ENCODE measurements around the gene HLCS.

The HLCS gene

GRCh38 chr21:36915696-36916245 lies 50.7 kb downstream of the HLCS start:
- FAIRE-seq (no peak), DNase-seq (ENCODE audit: low spot score) (no peak)

- FAIRE-seq, result no peak
- no peak for DNase-seq (ENCODE audit: low spot score)
Observed at GRCh38 chr21:36915014-36915695, 51.3 kb downstream of the HLCS start.

- DNase-seq (ENCODE audit: low spot score) (no peak), FAIRE-seq (no peak)
Observed at GRCh38 chr21:36914244-36915013, 52.0 kb downstream of the HLCS start.

GRCh38 chr21:36913247-36914169 lies 53.0 kb downstream of the HLCS start:
- FAIRE-seq, result no peak
- DNase-seq (ENCODE audit: low spot score), result no peak

GRCh38 chr21:36910581-36911307 lies 55.7 kb downstream of the HLCS start:
- DNase-seq (ENCODE audit: low spot score), result no peak
- no peak for FAIRE-seq

GRCh38 chr21:36909901-36910561 lies 56.4 kb downstream of the HLCS start:
- DNase-seq (ENCODE audit: low spot score), result peak; percentile 34
- FAIRE-seq, result no peak

GRCh38 chr21:36909423-36909822 lies 57.0 kb downstream of the HLCS start:
- FAIRE-seq (no peak), DNase-seq (ENCODE audit: low spot score) (no peak)

- no peak for FAIRE-seq
Observed at GRCh38 chr21:36908260-36908908, 58.1 kb downstream of the HLCS start.

GRCh38 chr21:36904093-36904666 lies 62.3 kb downstream of the HLCS start:
- no peak for FAIRE-seq

More at GRCh38 chr21:36908260-36908908, 58.1 kb downstream of the HLCS start:
- no peak for DNase-seq (ENCODE audit: low spot score)

GRCh38 chr21:36902793-36903192 lies 63.7 kb downstream of the HLCS start:
- DNase-seq (ENCODE audit: low spot score) (no peak), FAIRE-seq (no peak)

More at GRCh38 chr21:36904093-36904666, 62.3 kb downstream of the HLCS start:
- DNase-seq (ENCODE audit: low spot score), result no peak

- DNase-seq (ENCODE audit: low spot score) (no peak), FAIRE-seq (no peak)
Observed at GRCh38 chr21:36902331-36902730, 64.1 kb downstream of the HLCS start.

GRCh38 chr21:36901575-36901974 lies 64.9 kb downstream of the HLCS start:
- DNase-seq (ENCODE audit: low spot score), result no peak
- FAIRE-seq, result no peak

GRCh38 chr21:36893581-36893980 lies 72.9 kb downstream of the HLCS start:
- FAIRE-seq (no peak), DNase-seq (ENCODE audit: low spot score) (no peak)

GRCh38 chr21:36892201-36892600 lies 74.3 kb downstream of the HLCS start:
- FAIRE-seq, result no peak
- DNase-seq (ENCODE audit: low spot score), result no peak

GRCh38 chr21:36891692-36892091 lies 74.8 kb downstream of the HLCS start:
- FAIRE-seq (no peak), DNase-seq (ENCODE audit: low spot score) (no peak)

- FAIRE-seq, result no peak
- DNase-seq (ENCODE audit: low spot score), result no peak
Observed at GRCh38 chr21:36891121-36891520, 75.3 kb downstream of the HLCS start.

- DNase-seq (ENCODE audit: low spot score) (no peak), FAIRE-seq (no peak)
Observed at GRCh38 chr21:36890086-36890485, 76.4 kb downstream of the HLCS start.

- DNase-seq (ENCODE audit: low spot score) (no peak), FAIRE-seq (no peak)
Observed at GRCh38 chr21:36889401-36889800, 77.1 kb downstream of the HLCS start.

GRCh38 chr21:36888466-36888865 lies 78.0 kb downstream of the HLCS start:
- no peak for FAIRE-seq

More at GRCh38 chr21:36888466-36888865, 78.0 kb downstream of the HLCS start:
- DNase-seq (ENCODE audit: low spot score), result no peak

All from urothelium cell line (cell line).